HEK293T (cell line): ENCODE data around the gene HOXD9.

Experiments used
- ARNT ChIP-seq: fragments of 450-650 bp; IDR thresholded peaks from 2 replicates; pipeline ENCODE4 v1.6.1; 2017; ENCODE audit warnings: mild to moderate bottlenecking
- BHLHE40 ChIP-seq: fragments of 450-650 bp; IDR thresholded peaks from 2 replicates; pipeline ENCODE4 v1.6.1; 2016; ENCODE audit warnings: mild to moderate bottlenecking, moderate library complexity, borderline replicate concordance
- CTBP1 ChIP-seq: fragments of 450-650 bp; IDR thresholded peaks from 2 replicates; pipeline ENCODE4 v1.6.1; 2016; ENCODE audit warnings: borderline replicate concordance
- ELF4 ChIP-seq: fragments of 450-650 bp; IDR thresholded peaks from 2 replicates; pipeline ENCODE4 v1.6.1; 2017; ENCODE audit warnings: antibody characterized with exemption
- FOXA1 ChIP-seq: fragments of 450-650 bp; IDR thresholded peaks from 2 replicates; pipeline ENCODE4 v1.6.1; 2016; ENCODE audit warnings: mild to moderate bottlenecking
- FOXK2 ChIP-seq: fragments of 450-650 bp; IDR thresholded peaks from 2 replicates; pipeline ENCODE4 v1.6.1; 2016; ENCODE audit warnings: mild to moderate bottlenecking
- FOXM1 ChIP-seq: fragments of 450-650 bp; IDR thresholded peaks from 2 replicates; pipeline ENCODE4 v1.6.1; 2017; ENCODE audit warnings: mild to moderate bottlenecking, borderline replicate concordance
- HDGF ChIP-seq: fragments of 450-650 bp; IDR thresholded peaks from 2 replicates; pipeline ENCODE4 v1.6.1; 2017; ENCODE audit warnings: antibody characterized with exemption, borderline replicate concordance
- LEF1 ChIP-seq: fragments of 450-650 bp; IDR thresholded peaks from 2 replicates; pipeline ENCODE4 v1.6.1; 2017; ENCODE audit warnings: mild to moderate bottlenecking, borderline replicate concordance
- NFRKB ChIP-seq: fragments of 450-650 bp; IDR thresholded peaks from 2 replicates; pipeline ENCODE4 v1.6.1; 2016; ENCODE audit warnings: mild to moderate bottlenecking, moderate library complexity
- PKNOX1 ChIP-seq: fragments of 450-650 bp; IDR thresholded peaks from 2 replicates; pipeline ENCODE4 v1.6.1; 2016
- SP1 ChIP-seq: fragments of 450-650 bp; IDR thresholded peaks from 2 replicates; pipeline ENCODE4 v1.6.1; 2017
- SUZ12 ChIP-seq: fragments of 450-650 bp; IDR thresholded peaks from 2 replicates; pipeline ENCODE4 v1.6.1; 2016; ENCODE audit warnings: mild to moderate bottlenecking
- ZNF384 ChIP-seq: fragments of 450-650 bp; IDR thresholded peaks from 2 replicates; pipeline ENCODE4 v1.6.1; 2016

GRCh38 chr2:176114120-176114929 is 8.2 kb upstream of the HOXD9 start:
- no peak for TF ChIP-seq ZNF384
- TF ChIP-seq CTBP1, result no peak
- no peak for TF ChIP-seq LEF1
- no peak for TF ChIP-seq BHLHE40
- TF ChIP-seq SUZ12, result no peak
- TF ChIP-seq FOXK2, result no peak
- no peak for TF ChIP-seq FOXM1
- no peak for TF ChIP-seq ELF4
- TF ChIP-seq FOXA1, result no peak
- no peak for TF ChIP-seq SP1
- no peak for TF ChIP-seq NFRKB
- no peak for TF ChIP-seq HDGF
- no peak for TF ChIP-seq ARNT
- no peak for TF ChIP-seq PKNOX1
